KMS-11 (cell line): Measurements from ENCODE around the gene OSGEPL1.

Experiments
- H2AFZ ChIP-seq: fragments of 200-600 bp; sonication (generic); 2 replicates; pipeline ENCODE4 v1.6.1; 2016; ENCODE audit warnings: antibody characterized with exemption, mixed run types, low read depth
- H3K27ac ChIP-seq: fragments of 200-600 bp; sonication (generic); 2 replicates; pipeline ENCODE4 v1.6.1; 2016; ENCODE audit warnings: mild to moderate bottlenecking, mixed run types
- H3K27me3 ChIP-seq: fragments of 200-600 bp; sonication (generic); 2 replicates; pipeline ENCODE4 v1.6.1; 2017; ENCODE audit warnings: mild to moderate bottlenecking, low read depth, mixed run types, moderate library complexity; ENCODE audit not compliant: insufficient read depth
- H3K36me3 ChIP-seq: fragments of 200-600 bp; sonication (generic); 2 replicates; pipeline ENCODE4 v1.6.1; 2017; ENCODE audit warnings: mild to moderate bottlenecking, mixed run types; ENCODE audit not compliant: insufficient read depth
- H3K4me1 ChIP-seq: fragments of 200-600 bp; sonication (generic); 2 replicates; pipeline ENCODE4 v1.6.1; 2016; ENCODE audit warnings: mild to moderate bottlenecking, low read depth, mixed run types; ENCODE audit not compliant: poor library complexity, severe bottlenecking
- H3K4me2 ChIP-seq: fragments of 200-600 bp; sonication (generic); 2 replicates; pipeline ENCODE4 v1.7.0; 2016; ENCODE audit warnings: mild to moderate bottlenecking, mixed run types
- H3K4me3 ChIP-seq: fragments of 200-600 bp; sonication (generic); IDR thresholded peaks from 2 replicates; pipeline ENCODE4 v1.6.1; 2017; ENCODE audit warnings: low read depth, low read length, mixed read lengths; ENCODE audit not compliant: insufficient read depth
- H3K79me2 ChIP-seq: fragments of 200-600 bp; sonication (generic); 2 replicates; pipeline ENCODE4 v1.6.1; 2016; ENCODE audit warnings: low read depth, mixed run types; ENCODE audit not compliant: insufficient read depth
- H3K9ac ChIP-seq: fragments of 200-600 bp; sonication (generic); 2 replicates; pipeline ENCODE4 v1.6.1; 2016; ENCODE audit warnings: mild to moderate bottlenecking, mixed run types
- H4K20me1 ChIP-seq: fragments of 200-600 bp; sonication (generic); 2 replicates; pipeline ENCODE4 v1.6.1; 2016; ENCODE audit warnings: mild to moderate bottlenecking, mixed run types; ENCODE audit not compliant: insufficient read depth
- CTCF ChIP-seq: fragments of 200-600 bp; sonication (generic); conservative IDR thresholded peaks from 2 replicates; pipeline ENCODE4 v1.6.1; 2017; ENCODE audit warnings: low read depth, mild to moderate bottlenecking, antibody characterized with exemption, low read length, moderate library complexity, mixed read lengths

The OSGEPL1 gene

GRCh38 chr2:189799030-189799331, 36.4 kb upstream of the OSGEPL1 start:
- no peaks in the 10 kb centered on the region for H3K27me3 ChIP-seq
- no peaks in the 10 kb centered on the region for H3K36me3 ChIP-seq
- H2AFZ ChIP-seq = no peak overlapping the region
- no peaks in the 10 kb centered on the region for H3K79me2 ChIP-seq
- no peak overlapping the region for H3K9ac ChIP-seq
- H4K20me1 ChIP-seq = no peaks in the 10 kb centered on the region
- 0 out of 2 replicates have a peak, but pooled peaks have one; percentile 20 for TF ChIP-seq CTCF
- H3K4me3 ChIP-seq = no peak overlapping the region
- no peak overlapping the region for H3K27ac ChIP-seq
- H3K4me1 ChIP-seq = peaks cover 9% of the 10 kb centered on the region
- no peak overlapping the region for H3K4me2 ChIP-seq

GRCh38 chr2:189798312-189799029, 35.9 kb upstream of the OSGEPL1 start:
- Histone ChIP-seq H3K79me2 (no peaks in the 10 kb centered on the region), H3K4me2 (no peak overlapping the region), H3K4me3 (no peak overlapping the region), H3K27ac (no peak overlapping the region), H3K9ac (no peak overlapping the region), H4K20me1 (no peaks in the 10 kb centered on the region), H2AFZ (no peak overlapping the region), H3K4me1 (peaks cover 9% of the 10 kb centered on the region), H3K36me3 (0 out of 2 replicates have a peak, but pooled peaks cover 5% of the 10 kb centered on the region), H3K27me3 (no peaks in the 10 kb centered on the region)
- peak; percentile 82 for TF ChIP-seq CTCF

DNA sequence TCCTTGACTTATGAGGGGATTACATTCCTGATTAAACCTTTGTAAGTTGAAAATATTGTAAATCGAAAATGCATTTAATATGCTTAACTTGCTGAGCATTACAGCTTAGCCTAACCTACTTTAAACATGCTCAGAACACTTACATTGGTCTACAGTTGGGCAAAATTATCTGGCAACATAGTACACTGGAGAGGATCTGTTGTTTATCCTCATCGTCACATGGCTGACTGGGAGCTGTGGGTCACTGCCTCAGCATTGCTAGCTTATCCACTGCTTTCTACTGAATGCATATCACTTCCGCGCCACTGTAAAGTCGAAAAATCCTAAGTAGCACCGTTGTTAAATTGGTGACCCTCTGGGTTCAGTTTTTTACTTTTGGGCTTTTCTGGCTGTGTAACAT, 35.3 kb upstream of the OSGEPL1 start:
- H3K27me3 ChIP-seq = no peaks in the 10 kb centered on the region
- no peak overlapping the region for H2AFZ ChIP-seq
- H3K4me2 ChIP-seq = no peak overlapping the region
- no peak overlapping the region for H3K4me3 ChIP-seq
- H4K20me1 ChIP-seq = no peaks in the 10 kb centered on the region
- H3K9ac ChIP-seq = no peak overlapping the region
- H3K36me3 ChIP-seq = peaks cover 9% of the 10 kb centered on the region; the same call in 1 of the 2 replicates
- H3K27ac ChIP-seq = no peak overlapping the region
- no peak for TF ChIP-seq CTCF
- no peaks in the 10 kb centered on the region for H3K79me2 ChIP-seq
- peaks cover 9% of the 10 kb centered on the region for H3K4me1 ChIP-seq

- Histone ChIP-seq H3K36me3 (peaks cover 9% of the 10 kb centered on the region; the same call in 1 of the 2 replicates), H4K20me1 (no peaks in the 10 kb centered on the region), H3K4me2 (no peak overlapping the region), H3K9ac (no peak overlapping the region), H3K79me2 (peaks cover 9% of the 10 kb centered on the region; the same call in 1 of the 2 replicates), H3K4me3 (no peak overlapping the region), H3K27ac (no peak overlapping the region), H3K4me1 (peaks cover 27% of the 10 kb centered on the region), H2AFZ (no peak overlapping the region), H3K27me3 (no peaks in the 10 kb centered on the region)
- no peak for TF ChIP-seq CTCF
Measured at GRCh38 chr2:189794310-189794709, 31.7 kb upstream of the OSGEPL1 start.
